ENCODE measurements around the gene CALML5. TPM values are rescaled to one million over a fixed set of nuclear protein-coding genes. Genes with fewer than 3 reads are reported as not detected.
A peak's percentile ranks its signal among the peaks of the same experiment; 100 is the strongest.

Gene CALML5
- total RNA-seq, 1 donor from 2014 or later, result not detected

DNA sequence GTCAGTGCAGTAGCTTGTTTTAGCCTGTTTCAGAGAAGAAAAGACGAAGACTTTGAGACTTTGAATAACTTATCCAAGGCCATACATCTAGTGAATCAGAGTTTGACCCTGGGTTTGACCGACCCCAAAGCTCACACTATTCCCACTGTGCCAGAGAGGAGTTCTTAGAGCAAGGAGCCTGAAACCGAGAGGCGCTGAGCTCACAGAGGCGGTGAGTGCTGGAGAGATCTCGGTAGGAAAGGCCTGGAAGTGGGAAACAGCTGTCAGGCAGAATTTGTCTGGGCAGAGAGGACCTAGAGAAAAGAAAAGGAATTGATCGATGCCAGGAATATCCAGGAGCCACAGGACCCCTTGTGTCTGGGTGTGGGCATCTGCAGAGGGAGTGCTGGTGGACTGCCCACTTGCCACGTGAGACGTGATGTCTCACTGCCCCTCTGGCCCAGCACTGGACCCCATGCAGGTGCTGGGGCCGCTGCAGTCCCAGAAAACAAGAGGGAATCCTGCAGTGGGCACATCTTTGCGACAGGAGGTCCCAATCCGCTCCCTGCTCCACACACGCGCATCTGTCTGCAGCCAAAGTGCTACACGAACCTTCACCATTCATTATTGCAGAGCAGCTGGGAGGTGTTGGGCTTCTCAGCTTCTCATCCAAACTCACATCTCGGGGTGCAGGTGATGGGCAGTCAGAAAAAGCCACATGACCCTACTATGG lies 31.6 kb upstream of the CALML5 start:
- H3K9me3 Mint-ChIP-seq, result peaks cover 12% of the 10 kb centered on the region
- Histone ChIP-seq H3K4me2 (no peak overlapping the region), H3K9me3 (ENCODE audit: low read depth) (no peaks in the 10 kb centered on the region), H3K27ac (no peak overlapping the region), H3K79me2 (ENCODE audit: low read depth) (no peaks in the 10 kb centered on the region), H3K27me3 (no peaks in the 10 kb centered on the region), H4K20me1 (ENCODE audit: low read depth) (no peaks in the 10 kb centered on the region), H3K4me3 (no peak overlapping the region), H3K9ac (no peak overlapping the region), H3K4me1 (no peaks in the 10 kb centered on the region), H3F3A (ENCODE audit: low read depth) (no peaks in the 10 kb centered on the region), H3K36me3 (no peaks in the 10 kb centered on the region), H2AFZ (replicated peaks) (no peak overlapping the region)
- H3K4me3 Mint-ChIP-seq, result peak overlapping the region; percentile 31
- H3K4me1 Mint-ChIP-seq, result peaks cover 22% of the 10 kb centered on the region
- peak overlapping the region; percentile 39 for H3K27ac Mint-ChIP-seq
- H3K27me3 Mint-ChIP-seq (ENCODE audit: insufficient read depth, low read depth), result peaks cover 12% of the 10 kb centered on the region
- no peaks in the 10 kb centered on the region for H3K36me3 Mint-ChIP-seq
- DNase-seq (ENCODE audit: low spot score), result no peak
- no peak for TF ChIP-seq EZH2 (IDR thresholded peaks at IDR 0.05)
- TF ChIP-seq EZH2phosphoT487 (IDR thresholded peaks at IDR 0.05), result no peak
- no peak for TF ChIP-seq CTCF (IDR thresholded peaks at IDR 0.05)

DNA sequence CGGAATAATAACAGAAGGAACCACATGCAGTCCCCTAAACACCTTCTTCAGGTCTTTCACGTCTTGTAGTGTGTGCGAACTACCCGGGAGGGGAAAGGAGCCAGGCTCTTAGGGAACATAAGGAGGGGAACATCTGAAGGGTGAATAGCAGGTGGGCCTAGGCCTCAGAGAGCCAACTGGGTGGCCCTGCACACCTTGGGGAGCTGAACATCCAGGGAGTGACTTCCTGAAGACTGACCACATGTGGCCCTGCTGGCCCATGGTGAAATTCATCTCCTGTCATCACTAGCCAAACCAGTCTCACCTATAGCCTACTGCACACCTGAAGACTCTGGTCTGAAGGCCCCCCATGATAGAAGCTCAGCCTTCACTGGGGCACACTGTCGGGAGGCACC lies 31.0 kb upstream of the CALML5 start:
- Mint-ChIP-seq H3K4me3 (no peak overlapping the region), H3K27me3 (ENCODE audit: insufficient read depth, low read depth) (peaks cover 12% of the 10 kb centered on the region), H3K36me3 (no peaks in the 10 kb centered on the region), H3K9me3 (peaks cover 14% of the 10 kb centered on the region), H3K27ac (no peak overlapping the region), H3K4me1 (peaks cover 23% of the 10 kb centered on the region)
- Histone ChIP-seq H3K9ac (no peak overlapping the region), H2AFZ (replicated peaks) (no peak overlapping the region), H3K27ac (no peak overlapping the region), H4K20me1 (ENCODE audit: low read depth) (no peaks in the 10 kb centered on the region), H3K9me3 (ENCODE audit: low read depth) (no peaks in the 10 kb centered on the region), H3K27me3 (no peaks in the 10 kb centered on the region), H3K36me3 (no peaks in the 10 kb centered on the region), H3K4me1 (no peaks in the 10 kb centered on the region), H3F3A (ENCODE audit: low read depth) (no peaks in the 10 kb centered on the region), H3K79me2 (ENCODE audit: low read depth) (no peaks in the 10 kb centered on the region), H3K4me3 (no peak overlapping the region), H3K4me2 (no peak overlapping the region)
- TF ChIP-seq EZH2phosphoT487 (IDR thresholded peaks at IDR 0.05) (no peak), EZH2 (IDR thresholded peaks at IDR 0.05) (no peak), CTCF (IDR thresholded peaks at IDR 0.05) (no peak)
- no peak for DNase-seq (ENCODE audit: low spot score)

GRCh38 chr10:5529702-5530411 lies 30.5 kb upstream of the CALML5 start:
- Histone ChIP-seq H3K79me2 (ENCODE audit: low read depth) (no peaks in the 10 kb centered on the region), H3K27ac (no peak overlapping the region), H3F3A (ENCODE audit: low read depth) (no peaks in the 10 kb centered on the region), H3K9ac (no peak overlapping the region), H3K9me3 (ENCODE audit: low read depth) (no peaks in the 10 kb centered on the region), H3K36me3 (no peaks in the 10 kb centered on the region), H3K4me1 (no peaks in the 10 kb centered on the region), H2AFZ (replicated peaks) (no peak overlapping the region), H3K27me3 (no peaks in the 10 kb centered on the region), H3K4me2 (no peak overlapping the region), H3K4me3 (no peak overlapping the region), H4K20me1 (ENCODE audit: low read depth) (no peaks in the 10 kb centered on the region)
- no peak for DNase-seq (ENCODE audit: low spot score)
- H3K27me3 Mint-ChIP-seq (ENCODE audit: insufficient read depth, low read depth), result peaks cover 12% of the 10 kb centered on the region
- no peak overlapping the region for H3K4me3 Mint-ChIP-seq
- H3K9me3 Mint-ChIP-seq, result peaks cover 14% of the 10 kb centered on the region
- H3K4me1 Mint-ChIP-seq, result peaks cover 23% of the 10 kb centered on the region
- H3K36me3 Mint-ChIP-seq, result no peaks in the 10 kb centered on the region
- TF ChIP-seq EZH2phosphoT487 (IDR thresholded peaks at IDR 0.05), result no peak
- TF ChIP-seq CTCF (IDR thresholded peaks at IDR 0.05), result no peak
- no peak for TF ChIP-seq EZH2 (IDR thresholded peaks at IDR 0.05)
- no peak overlapping the region for H3K27ac Mint-ChIP-seq

Data from neural progenitor cell (in vitro differentiated cells).